ENCODE measurements around the gene TBC1D10A. TPM values are rescaled to one million over a fixed set of nuclear protein-coding genes. Genes with fewer than 3 reads are reported as not detected.

The TBC1D10A gene
- total RNA-seq, 8 experiments from 2014 or later: 5.8 to 17.8 (median 10.6) TPM

DNA sequence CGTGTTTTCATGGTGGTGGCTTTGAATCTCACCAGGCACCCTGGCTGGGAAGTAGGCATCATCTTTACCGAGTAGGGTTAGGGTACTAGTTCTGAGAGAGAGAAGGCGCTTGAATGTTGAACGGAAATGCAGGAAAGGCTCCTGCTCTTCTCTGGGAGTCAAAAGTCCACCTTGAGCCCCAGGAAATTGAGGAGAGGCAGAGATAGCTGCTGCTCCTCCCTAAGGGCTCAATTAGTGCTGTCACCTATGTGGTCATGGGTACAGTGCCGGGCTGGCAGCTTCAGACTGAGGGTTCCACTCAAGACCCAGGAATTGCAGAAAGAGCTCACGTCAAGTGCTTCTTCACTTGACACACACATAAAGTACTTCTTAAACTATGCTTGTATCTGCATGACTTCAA lies 31.8 kb upstream of the TBC1D10A start:
- ATAC-seq (replicated peaks in 6 of 8): no peak
- in situ Hi-C loops (cut with MboI; ENCODE audit: low pct_unique_long_range_greater_than_20kb in 2 of 9, low sequenced_read_pairs in 9 of 9, unreplicated experiment in 9 of 9): no loop called here
- Histone ChIP-seq H3K27ac (no peak overlapping the region), H3K4me1 (replicated peaks in 1 of 2) (peaks cover 13 to 14% of the 10 kb centered on the region in 2 donors), H3K4me3 (no peak overlapping the region)
- WGBS, 10 experiments: 73 to 100% (median 88%) methylated on average over 1 to 6 of the region's 6 CpGs

DNA sequence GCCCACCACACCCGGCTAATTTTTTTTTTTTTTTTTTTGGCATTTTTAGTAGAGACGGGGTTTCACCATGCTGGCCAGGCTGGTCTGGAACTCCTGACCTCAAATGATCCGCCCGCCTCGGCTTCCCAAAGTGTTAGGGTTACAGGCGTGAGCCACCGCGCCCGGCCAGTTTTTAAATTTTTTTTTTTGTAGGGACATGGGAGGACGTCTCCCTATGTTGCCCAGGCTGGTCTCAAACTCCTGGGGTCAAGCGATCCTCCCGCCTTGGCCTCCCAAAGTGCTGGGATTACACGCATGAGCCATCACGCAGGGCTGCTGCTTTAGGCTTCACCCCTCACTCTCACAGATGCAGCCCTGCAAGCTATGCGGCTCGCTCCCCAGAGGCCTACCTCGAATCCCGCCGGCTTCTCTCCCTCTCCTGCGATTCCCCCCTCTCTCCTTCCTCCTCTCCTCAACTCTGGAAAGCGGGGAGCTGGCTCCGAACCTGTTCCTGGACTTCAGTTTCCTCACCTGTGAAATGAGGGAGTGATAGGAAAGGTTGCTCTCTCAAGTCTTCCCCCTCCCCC lies 31.0 kb upstream of the TBC1D10A start:
- ATAC-seq (replicated peaks in 6 of 8): no peak
- in situ Hi-C loops (cut with MboI; ENCODE audit: low pct_unique_long_range_greater_than_20kb in 2 of 9, low sequenced_read_pairs in 9 of 9, unreplicated experiment in 9 of 9): no loop called here
- peaks cover 13 to 14% of the 10 kb centered on the region in 2 donors for H3K4me1 ChIP-seq (replicated peaks in 1 of 2)
- WGBS, 10 experiments: 0 to 100% (median 29%) methylated on average over 1 to 9 of the region's 22 CpGs; no CpG with 5 or more reads in 3 of the 10 experiments
- H3K27ac ChIP-seq: no peak overlapping the region
- peak overlapping the region; percentile 75 to 100 (median 98) for H3K4me3 ChIP-seq

DNA sequence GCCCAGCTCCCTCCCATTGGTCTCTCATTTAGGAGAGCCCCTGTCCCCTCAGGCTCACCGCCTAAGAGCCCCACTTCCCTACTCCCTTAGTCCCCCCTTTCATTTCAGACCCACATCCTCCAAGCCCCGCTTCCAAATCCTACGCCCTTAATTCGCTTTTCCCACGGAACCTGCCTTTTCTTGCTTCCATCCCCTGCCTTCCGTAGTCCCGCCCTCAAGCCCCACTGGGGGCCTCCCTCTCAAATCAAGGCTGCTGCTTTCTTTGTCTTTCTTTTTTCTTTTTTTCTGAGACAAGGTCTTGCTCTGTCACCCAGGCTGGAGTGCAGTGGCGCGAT lies 30.5 kb upstream of the TBC1D10A start:
- no peak overlapping the region for H3K27ac ChIP-seq
- WGBS, 10 experiments: 0 to 4% (median 0%) methylated on average over 1 to 8 of the region's 9 CpGs; no CpG with 5 or more reads in 4 of the 10 experiments
- peak in 7 of 8 experiments; percentile 2 to 22 (median 7) for ATAC-seq (replicated peaks in 6 of 8)
- in situ Hi-C loops (cut with MboI; ENCODE audit: low pct_unique_long_range_greater_than_20kb in 2 of 9, low sequenced_read_pairs in 9 of 9, unreplicated experiment in 9 of 9): no loop called here
- peak overlapping the region; percentile 75 to 100 (median 98) for H3K4me3 ChIP-seq
- H3K4me1 ChIP-seq (replicated peaks in 1 of 2): peaks cover 13 to 14% of the 10 kb centered on the region in 2 donors

DNA sequence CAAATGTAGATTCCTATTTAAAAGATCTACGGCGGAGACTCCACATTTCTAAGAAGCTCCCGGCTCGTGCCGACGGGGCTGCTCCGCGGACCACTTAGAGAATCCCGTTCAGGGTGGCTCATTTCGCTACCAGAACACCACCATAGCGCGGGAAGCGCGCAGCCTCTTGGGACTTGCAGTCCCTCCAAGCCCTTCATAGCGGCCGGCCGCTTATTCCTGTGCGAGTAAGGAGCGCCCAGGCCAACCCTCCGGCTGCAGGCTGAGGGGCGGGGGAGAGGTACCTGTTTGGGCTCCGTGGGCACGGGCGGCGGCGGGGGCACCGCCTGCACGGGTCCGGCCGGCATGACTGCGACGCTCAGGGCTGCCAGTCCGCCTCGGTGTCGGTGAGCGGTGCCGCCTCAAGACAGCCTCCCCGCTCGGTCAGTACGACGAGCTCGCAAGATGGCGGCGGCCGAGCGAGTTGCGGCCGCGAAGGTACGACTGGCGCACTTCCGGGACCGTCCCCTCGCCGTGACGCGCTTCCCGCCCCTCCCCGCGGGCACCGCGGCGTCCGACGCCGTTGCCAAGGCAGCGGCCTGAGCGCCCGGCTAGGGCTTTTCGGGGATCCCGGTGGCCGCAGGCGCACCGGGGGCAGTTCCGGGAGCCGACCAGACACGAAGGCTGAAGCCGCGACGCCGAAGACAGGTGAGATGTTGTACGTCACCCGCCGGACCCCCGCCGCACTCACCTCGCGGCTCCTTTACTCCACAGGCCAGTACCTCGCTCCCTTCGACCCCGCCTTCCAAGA lies 29.9 kb upstream of the TBC1D10A start, which contains the start of the genes CCDC157 and SF3A1:
CCDC157 (plus strand) TSS at position 559 of the 787 bp plus-strand sequence. CDS start 8,994 bp downstream, outside the sequence.
SF3A1 (minus strand) TSS at position 446 of the 787 bp plus-strand sequence; CDS start at position 344, 102 bp downstream.
- ATAC-seq (replicated peaks in 6 of 8): peak; percentile 92 to 94 (median 93)

DNA sequence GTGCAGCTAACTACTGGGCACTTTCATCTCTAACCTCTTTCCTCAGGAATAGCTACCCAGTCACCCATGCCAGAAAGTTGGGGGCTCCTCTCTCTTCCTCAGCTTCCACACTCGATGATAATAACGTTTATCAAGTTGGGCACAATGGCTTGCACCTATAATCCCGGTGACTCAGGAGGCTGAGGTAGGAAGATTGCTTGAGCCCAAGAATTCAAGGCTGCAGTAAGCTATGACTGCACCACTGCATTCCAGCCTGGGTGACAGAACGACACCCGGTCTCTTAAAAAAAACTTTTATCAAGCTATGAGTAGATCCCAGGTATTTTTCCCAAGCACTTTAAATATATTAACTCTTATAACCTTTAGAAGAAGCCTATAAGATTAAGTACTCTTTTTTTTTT lies 27.9 kb upstream of the TBC1D10A start:
- no peak overlapping the region for H3K4me3 ChIP-seq
- WGBS, 10 experiments: 60 to 100% (median 87%) methylated on average over 1 to 5 of the region's 5 CpGs; no CpG with 5 or more reads in 1 of the 10 experiments
- no peak for ATAC-seq (replicated peaks in 6 of 8)
- H3K4me1 ChIP-seq (replicated peaks in 1 of 2): peaks cover 13 to 14% of the 10 kb centered on the region in 2 donors
- H3K27ac ChIP-seq: no peak overlapping the region
- in situ Hi-C loops (cut with MboI; ENCODE audit: low pct_unique_long_range_greater_than_20kb in 2 of 9, low sequenced_read_pairs in 9 of 9, unreplicated experiment in 9 of 9): no loop called here

More for the DNA sequence above, 29.9 kb upstream of the TBC1D10A start, which contains the start of the genes CCDC157 and SF3A1:
- H3K27ac ChIP-seq: peak within 1 kb of the TSS; percentile 98 to 99
- peak within 1 kb of the TSS; percentile 75 to 100 (median 98) for H3K4me3 ChIP-seq
- in situ Hi-C loops (cut with MboI; ENCODE audit: low pct_unique_long_range_greater_than_20kb in 2 of 9, low sequenced_read_pairs in 9 of 9, unreplicated experiment in 9 of 9): no loop called here
- 0 to 1% (median 0%) methylated on average over 1 to 14 of the region's 91 CpGs; no CpG with 5 or more reads in 6 of the 10 experiments for WGBS, 10 experiments
- peaks cover 13 to 14% of the 10 kb centered on the region in 2 donors for H3K4me1 ChIP-seq (replicated peaks in 1 of 2)

DNA sequence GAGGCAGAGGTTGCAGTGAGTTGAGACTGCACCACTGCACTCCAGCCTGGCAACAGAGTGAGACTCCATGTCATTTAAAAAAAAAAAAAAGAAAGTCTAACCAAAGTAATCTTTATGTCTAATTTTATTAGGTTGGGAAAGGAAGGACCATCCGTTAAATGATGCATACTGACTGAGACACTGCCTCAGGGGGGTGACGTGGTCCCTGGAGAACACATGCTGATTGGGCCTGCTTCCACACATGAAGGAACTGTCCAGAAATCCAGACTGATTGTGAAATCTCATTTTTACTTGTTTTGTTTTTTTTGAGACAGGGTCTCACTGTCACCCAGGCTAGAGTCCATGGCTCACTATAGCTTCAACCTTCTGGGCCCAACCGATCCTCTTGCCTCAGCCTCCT lies 24.5 kb upstream of the TBC1D10A start:
- no peak overlapping the region for H3K27ac ChIP-seq
- no peak for ATAC-seq (replicated peaks in 6 of 8)
- WGBS, 10 experiments: 60 to 100% (median 86%) methylated on average over 1 to 3 of the region's 3 CpGs; no CpG with 5 or more reads in 3 of the 10 experiments
- peaks cover 6 to 7% of the 10 kb centered on the region in 2 donors for H3K4me1 ChIP-seq (replicated peaks in 1 of 2)
- in situ Hi-C loops (cut with MboI; ENCODE audit: low pct_unique_long_range_greater_than_20kb in 2 of 9, low sequenced_read_pairs in 9 of 9, unreplicated experiment in 9 of 9): no loop called here
- no peak overlapping the region for H3K4me3 ChIP-seq

DNA sequence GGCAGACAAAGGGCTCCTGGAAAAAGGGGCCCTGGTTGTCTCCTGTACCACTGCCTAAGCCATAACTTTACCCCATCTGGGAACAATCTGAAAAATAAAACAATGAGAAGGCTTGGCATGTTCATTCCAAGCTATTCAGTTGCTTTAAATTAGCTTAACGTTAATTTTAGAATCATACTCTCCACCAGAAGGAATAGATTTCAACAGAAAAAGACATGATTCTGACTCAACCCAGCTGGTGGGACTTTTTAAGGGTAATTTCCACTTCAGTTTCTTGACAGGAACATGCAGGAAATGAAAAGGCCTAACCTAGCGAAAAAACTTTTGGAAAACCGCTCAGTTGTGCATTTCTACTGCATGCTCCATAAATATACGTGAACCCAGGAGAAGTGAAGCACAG lies 22.1 kb upstream of the TBC1D10A start:
- no peak for ATAC-seq (replicated peaks in 6 of 8)
- no peak overlapping the region for H3K27ac ChIP-seq
- in situ Hi-C loops (cut with MboI; ENCODE audit: low pct_unique_long_range_greater_than_20kb in 2 of 9, low sequenced_read_pairs in 9 of 9, unreplicated experiment in 9 of 9): no loop called here
- H3K4me3 ChIP-seq: no peak overlapping the region
- H3K4me1 ChIP-seq (replicated peaks in 1 of 2): no peaks in the 10 kb centered on the region
- 20 to 100% (median 97%) methylated on average over 1 to 4 of the region's 4 CpGs; no CpG with 5 or more reads in 2 of the 10 experiments for WGBS, 10 experiments

DNA sequence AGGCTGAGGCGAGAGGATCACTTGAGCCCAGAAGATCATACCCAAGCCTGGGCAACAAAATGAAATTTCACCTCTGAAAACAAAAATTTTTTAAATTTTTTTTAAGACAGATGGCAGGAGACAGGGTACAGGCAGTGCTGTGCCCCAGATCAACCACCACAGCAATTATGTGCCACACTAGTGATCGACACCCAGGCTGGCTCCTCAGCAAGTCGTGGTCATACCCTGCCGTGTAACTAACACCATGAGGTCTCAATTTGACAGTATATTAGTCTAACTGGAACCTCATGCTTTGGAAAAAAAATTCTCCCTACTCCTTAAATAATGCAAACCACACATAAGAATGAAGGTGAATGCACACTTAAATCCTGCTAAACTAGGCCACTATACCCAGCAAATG lies 21.7 kb upstream of the TBC1D10A start:
- no peaks in the 10 kb centered on the region for H3K4me1 ChIP-seq (replicated peaks in 1 of 2)
- in situ Hi-C loops (cut with MboI; ENCODE audit: low pct_unique_long_range_greater_than_20kb in 2 of 9, low sequenced_read_pairs in 9 of 9, unreplicated experiment in 9 of 9): no loop called here
- H3K27ac ChIP-seq: no peak overlapping the region
- no peak for ATAC-seq (replicated peaks in 6 of 8)
- H3K4me3 ChIP-seq: no peak overlapping the region
- WGBS, 10 experiments: 0 to 100% (median 94%) methylated on average over 1 to 3 of the region's 4 CpGs; no CpG with 5 or more reads in 4 of the 10 experiments

DNA sequence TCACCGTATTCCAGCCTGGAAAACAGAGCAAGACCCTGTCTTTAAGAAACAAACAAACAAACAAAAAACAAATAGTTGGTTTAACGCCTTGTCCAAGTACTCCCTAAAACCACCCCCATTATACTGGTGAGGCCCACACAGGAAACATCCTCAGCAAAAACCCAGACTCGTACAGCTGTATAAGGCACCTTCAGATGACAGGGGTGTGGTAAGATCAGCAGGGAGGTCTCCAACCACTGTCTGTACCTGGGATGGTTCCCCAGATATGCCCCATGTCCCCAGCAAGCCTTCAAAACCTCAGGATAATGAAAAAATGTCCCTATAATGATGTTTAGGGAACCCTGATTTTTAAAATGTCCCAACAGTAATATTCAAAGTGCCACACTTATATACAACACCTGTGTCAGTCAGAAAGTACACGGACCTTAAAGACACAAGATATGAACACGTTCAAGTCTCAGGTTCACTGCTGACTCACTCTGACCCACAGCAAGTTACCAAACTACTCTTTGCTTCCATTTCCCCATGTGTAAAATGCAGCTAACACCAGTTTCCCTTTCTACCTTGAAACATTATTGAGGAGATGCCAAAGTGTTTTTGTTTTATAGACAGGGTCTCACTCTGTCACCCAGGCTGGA lies 20.6 kb upstream of the TBC1D10A start:
- in situ Hi-C loops (cut with MboI; ENCODE audit: low pct_unique_long_range_greater_than_20kb in 2 of 9, low sequenced_read_pairs in 9 of 9, unreplicated experiment in 9 of 9): no loop called here
- H3K4me1 ChIP-seq (replicated peaks in 1 of 2): no peaks in the 10 kb centered on the region
- 55 to 100% (median 86%) methylated on average over 1 to 5 of the region's 5 CpGs; no CpG with 5 or more reads in 2 of the 10 experiments for WGBS, 10 experiments
- H3K27ac ChIP-seq: no peak overlapping the region
- ATAC-seq (replicated peaks in 6 of 8): no peak
- H3K4me3 ChIP-seq: no peak overlapping the region

DNA sequence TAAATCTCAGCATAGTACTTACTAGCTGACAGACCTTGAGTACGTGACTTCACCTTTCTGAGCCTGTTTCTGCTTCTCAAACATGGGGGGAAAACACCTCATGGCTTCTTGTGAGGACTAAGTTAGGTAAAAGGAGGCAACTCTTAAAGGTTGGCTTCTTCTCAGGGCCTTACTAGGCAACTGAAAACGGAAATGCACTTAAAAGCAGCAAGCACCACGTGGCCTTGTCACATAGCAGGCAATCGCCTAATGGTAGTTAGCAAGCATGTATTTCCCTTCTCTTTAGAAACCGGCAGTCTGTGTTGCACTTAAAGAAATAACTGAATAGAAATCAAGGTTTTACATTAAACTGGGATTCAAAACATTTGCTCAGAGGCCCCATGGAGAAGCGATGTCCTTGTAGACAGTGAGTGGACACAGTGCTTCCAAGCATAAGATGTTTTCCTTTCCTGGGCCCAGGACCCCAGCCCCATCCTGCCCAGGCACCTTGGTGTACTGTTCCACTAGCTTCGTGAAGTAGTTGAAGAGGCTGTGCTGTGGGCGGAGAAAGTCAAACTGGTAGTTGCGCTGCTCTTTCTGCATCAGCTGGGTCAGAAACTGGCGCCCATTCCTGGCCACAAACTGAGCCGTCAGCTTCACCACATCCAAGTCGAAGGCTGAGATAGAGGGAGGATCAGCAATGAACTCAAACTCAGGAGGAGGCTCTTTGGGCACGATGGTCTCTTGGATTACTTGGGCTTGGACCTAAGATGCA lies 17.9 kb upstream of the TBC1D10A start:
- ATAC-seq (replicated peaks in 6 of 8): no peak
- H3K4me1 ChIP-seq (replicated peaks in 1 of 2): no peaks in the 10 kb centered on the region
- WGBS, 10 experiments: 72 to 100% (median 95%) methylated on average over 2 to 10 of the region's 13 CpGs; no CpG with 5 or more reads in 1 of the 10 experiments
- no peak overlapping the region for H3K27ac ChIP-seq
- in situ Hi-C loops (cut with MboI; ENCODE audit: low pct_unique_long_range_greater_than_20kb in 2 of 9, low sequenced_read_pairs in 9 of 9, unreplicated experiment in 9 of 9): no loop called here
- no peak overlapping the region for H3K4me3 ChIP-seq

DNA sequence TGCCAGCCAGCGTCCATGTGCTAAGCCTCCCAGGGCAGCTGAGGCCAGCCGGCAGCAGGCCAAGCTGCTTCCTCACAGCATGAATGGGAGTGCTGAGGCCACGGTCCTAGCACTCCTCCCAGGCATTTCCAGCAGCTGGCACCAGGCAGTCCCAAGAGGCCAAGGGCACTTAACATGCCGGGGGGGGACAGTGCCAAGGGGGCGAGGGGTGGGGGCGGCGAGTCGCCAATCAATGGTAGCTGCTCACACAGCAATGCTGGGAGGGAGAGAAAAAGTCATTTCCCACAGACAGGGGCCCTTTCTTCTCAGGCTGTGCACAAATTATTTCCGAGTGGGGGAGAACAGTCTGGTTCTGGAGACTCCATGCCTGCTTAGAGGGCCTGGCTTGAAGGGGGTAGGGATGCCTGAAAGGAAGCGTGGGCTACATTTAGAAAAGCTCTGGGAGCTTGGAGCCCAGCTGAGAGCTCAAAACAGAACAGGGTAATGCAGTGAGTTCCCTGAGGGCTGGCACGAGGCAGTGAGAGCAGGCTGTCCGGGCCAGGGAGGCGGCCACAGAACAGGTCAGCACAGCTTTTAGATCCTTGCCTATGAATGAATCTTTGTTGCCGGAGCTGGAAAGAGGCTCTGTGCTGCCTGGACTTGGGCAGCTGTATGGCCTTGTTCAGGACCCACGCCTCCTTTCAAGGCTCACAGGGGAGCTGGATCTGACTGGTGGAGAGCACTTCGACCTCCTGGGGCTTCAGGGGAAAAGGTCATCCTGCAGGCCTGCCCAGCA lies 14.4 kb upstream of the TBC1D10A start:
- peak in 1 of 8 experiments; percentile 18 for ATAC-seq (replicated peaks in 6 of 8)
- in situ Hi-C loops (cut with MboI; ENCODE audit: low pct_unique_long_range_greater_than_20kb in 2 of 9, low sequenced_read_pairs in 9 of 9, unreplicated experiment in 9 of 9): no loop called here
- Histone ChIP-seq H3K27ac (no peak overlapping the region), H3K4me3 (no peak overlapping the region), H3K4me1 (replicated peaks in 1 of 2) (no peaks in the 10 kb centered on the region)
- WGBS, 10 experiments: 82 to 100% (median 83%) methylated on average over 1 to 4 of the region's 16 CpGs; no CpG with 5 or more reads in 7 of the 10 experiments

DNA sequence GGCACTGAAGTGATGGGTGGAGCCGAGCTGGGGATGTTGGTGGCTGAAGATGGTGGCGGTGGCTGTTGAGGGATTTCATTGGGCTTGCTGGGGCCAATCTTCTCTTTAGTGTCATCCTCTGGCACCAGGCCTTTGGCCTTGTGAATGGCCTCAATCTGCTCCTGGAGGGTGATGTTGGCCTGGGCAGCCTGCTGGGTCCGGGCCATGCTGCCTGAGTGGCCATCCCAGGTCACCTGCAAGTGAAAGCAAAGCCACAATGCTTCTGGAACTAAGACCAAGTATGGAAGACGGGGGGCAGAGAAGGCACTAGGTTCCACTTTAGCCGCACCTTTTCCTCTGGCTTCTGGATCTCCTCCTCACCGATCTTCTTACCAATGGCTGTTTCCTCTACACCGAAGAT lies 12.1 kb upstream of the TBC1D10A start:
- no peaks in the 10 kb centered on the region for H3K4me1 ChIP-seq (replicated peaks in 1 of 2)

More for the DNA sequence above, 12.1 kb upstream of the TBC1D10A start:
- 94 to 100% (median 100%) methylated on average over 1 to 6 of the region's 7 CpGs; no CpG with 5 or more reads in 4 of the 10 experiments for whole genome bisulfite sequencing, 10 experiments
- H3K4me3 ChIP-seq: no peak overlapping the region
- no peak overlapping the region for H3K27ac ChIP-seq
- no peak for ATAC-seq (replicated peaks in 6 of 8)
- in situ Hi-C loops (cut with MboI; ENCODE audit: low pct_unique_long_range_greater_than_20kb in 2 of 9, low sequenced_read_pairs in 9 of 9, unreplicated experiment in 9 of 9): no loop called here

Data from motor neuron (in vitro differentiated cells).